DND-41 (cell line): ENCODE measurements around the gene OSBPL10.

Experiments
- ATAC-seq: fragments of 200-7000 bp; cut with Tn5 transposase; 3 replicates; pipeline ENCODE4 v1.9.1; 2021; ENCODE audit warnings: low read depth; ENCODE audit not compliant: insufficient read depth
- DNase-seq: peaks from one replicate; pipeline ENCODE4 v3.0.0-alpha.2; 2020
- H2AFZ ChIP-seq: 2 replicates; pipeline ENCODE4 v1.6.0; 2012; ENCODE audit warnings: low read depth, low read length
- H3K27ac ChIP-seq: 2 replicates; pipeline ENCODE4 v1.5.1; 2012; ENCODE audit warnings: low read length, inconsistent platforms
- H3K27me3 ChIP-seq: fragments of 200-600 bp; sonication (generic); 2 replicates; pipeline ENCODE4 v1.6.0; 2012; ENCODE audit warnings: low read length, mild to moderate bottlenecking, inconsistent platforms; ENCODE audit not compliant: insufficient read depth, poor library complexity
- H3K36me3 ChIP-seq: 2 replicates; pipeline ENCODE4 v1.5.1; 2012; ENCODE audit warnings: low read length, inconsistent platforms; ENCODE audit not compliant: insufficient read depth
- H3K4me1 ChIP-seq: 2 replicates; pipeline ENCODE4 v1.5.1; 2012; ENCODE audit warnings: mild to moderate bottlenecking, low read length; ENCODE audit not compliant: insufficient read depth
- H3K4me2 ChIP-seq: 2 replicates; pipeline ENCODE4 v1.6.0; 2012; ENCODE audit warnings: mild to moderate bottlenecking, moderate library complexity, low read length, inconsistent platforms; ENCODE audit not compliant: insufficient read depth
- H3K4me3 ChIP-seq, 2 experiments: fragments of 200-600 bp in 1 of 2; shearing (Covaris generic) in 1 of 2; 2 replicates each; pipeline ENCODE4 v1.5.1; 2012 to 2016; ENCODE audit warnings: inconsistent platforms in 2 of 2, low read length in 2 of 2, mild to moderate bottlenecking in 2 of 2, low read depth in 1 of 2, moderate library complexity in 1 of 2
- H3K79me2 ChIP-seq: 2 replicates; pipeline ENCODE4 v1.6.0; 2012; ENCODE audit warnings: low read length, inconsistent platforms; ENCODE audit not compliant: insufficient read depth
- H3K9ac ChIP-seq: 2 replicates; pipeline ENCODE4 v1.6.0; 2012; ENCODE audit warnings: low read depth, mild to moderate bottlenecking, inconsistent platforms, low read length, moderate library complexity
- H3K9me3 ChIP-seq: 2 replicates; pipeline ENCODE4 v1.5.1; 2012; ENCODE audit warnings: low read length, moderate library complexity, mild to moderate bottlenecking, inconsistent platforms; ENCODE audit not compliant: insufficient read depth, severe bottlenecking
- H4K20me1 ChIP-seq: 2 replicates; pipeline ENCODE4 v1.6.0; 2012; ENCODE audit warnings: low read length; ENCODE audit not compliant: insufficient read depth
- CTCF ChIP-seq: IDR thresholded peaks from 2 replicates; pipeline ENCODE4 v1.5.1; 2012; ENCODE audit warnings: borderline replicate concordance, low read length, moderate library complexity, mild to moderate bottlenecking; ENCODE audit not compliant: poor library complexity, severe bottlenecking; ENCODE audit errors: extremely low read depth
- EZH2 ChIP-seq: IDR thresholded peaks from 3 replicates; pipeline ENCODE4 v1.6.1; 2012; ENCODE audit warnings: borderline replicate concordance, low read depth, mild to moderate bottlenecking, moderate library complexity, low read length, inconsistent platforms; ENCODE audit not compliant: severe bottlenecking

The OSBPL10 gene

GRCh38 chr3:31890742-31891469 lies 90.2 kb downstream of the OSBPL10 start:
- Histone ChIP-seq H3K36me3 (no peaks in the 10 kb centered on the region), H3K9ac (no peak overlapping the region), H3K79me2 (no peaks in the 10 kb centered on the region), H3K9me3 (no peaks in the 10 kb centered on the region), H3K4me1 (no peaks in the 10 kb centered on the region), H3K4me2 (no peak overlapping the region), H4K20me1 (no peaks in the 10 kb centered on the region), H3K27me3 (no peaks in the 10 kb centered on the region), H3K27ac (no peak overlapping the region), H3K4me3 (no peak overlapping the region), H2AFZ (no peak overlapping the region)
- DNase-seq (no peak), ATAC-seq (0 out of 3 replicates have a peak, but pooled peaks have one; percentile 35)
- no peak for TF ChIP-seq CTCF
- no peak for TF ChIP-seq EZH2

- Histone ChIP-seq H3K4me3 (no peak overlapping the region), H3K36me3 (no peaks in the 10 kb centered on the region), H3K79me2 (no peaks in the 10 kb centered on the region), H3K4me1 (no peaks in the 10 kb centered on the region), H3K9me3 (no peaks in the 10 kb centered on the region), H3K4me2 (no peak overlapping the region), H3K27ac (no peak overlapping the region), H2AFZ (no peak overlapping the region), H3K9ac (no peak overlapping the region), H4K20me1 (no peaks in the 10 kb centered on the region), H3K27me3 (no peaks in the 10 kb centered on the region)
- TF ChIP-seq EZH2, result no peak
- no peak for TF ChIP-seq CTCF
- DNase-seq (no peak), ATAC-seq (no peak)
Measured at GRCh38 chr3:31890007-31890406, 91.1 kb downstream of the OSBPL10 start.

- no peak overlapping the region for H2AFZ ChIP-seq
- no peak overlapping the region for H3K27ac ChIP-seq
- DNase-seq (no peak), ATAC-seq (no peak)
- no peaks in the 10 kb centered on the region for H3K4me1 ChIP-seq
- H3K9ac ChIP-seq, result no peak overlapping the region
- H3K4me3 ChIP-seq, result no peak overlapping the region
- no peak for TF ChIP-seq CTCF
- TF ChIP-seq EZH2, result no peak
- H4K20me1 ChIP-seq, result no peaks in the 10 kb centered on the region
- H3K9me3 ChIP-seq, result no peaks in the 10 kb centered on the region
- H3K79me2 ChIP-seq, result no peaks in the 10 kb centered on the region
- H3K36me3 ChIP-seq, result no peaks in the 10 kb centered on the region
- no peaks in the 10 kb centered on the region for H3K27me3 ChIP-seq
- H3K4me2 ChIP-seq, result no peak overlapping the region
Measured at GRCh38 chr3:31885235-31885634, 95.8 kb downstream of the OSBPL10 start.
